ENCODE data around the gene TXNRD1. TPM values are rescaled to one million over a fixed set of nuclear protein-coding genes. Genes with fewer than 3 reads are reported as not detected.

TXNRD1 gene
- total RNA-seq, 4 donors from 2014 or later: 94.1 to 240 (median 128) TPM

DNA sequence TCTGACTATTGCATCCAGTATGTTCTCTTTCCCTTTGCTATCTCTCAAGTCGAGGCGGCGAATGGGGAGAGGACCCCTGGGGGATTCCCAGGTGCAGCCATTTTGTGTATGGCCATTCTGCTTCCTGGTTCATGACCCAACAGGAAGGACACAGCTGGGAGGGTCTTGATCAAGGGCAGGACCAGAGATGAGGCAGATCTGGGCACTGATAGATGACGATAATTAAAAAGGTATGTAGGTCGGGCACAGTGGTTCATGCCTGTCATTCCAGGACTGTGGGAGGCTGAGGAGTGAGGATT is 161.9 kb downstream of the TXNRD1 start:
- peaks cover 0 to 7% (median 0%) of the 10 kb centered on the region in 4 donors for H3K4me1 ChIP-seq
- H3K27ac ChIP-seq: no peak overlapping the region
- DNase-seq: no peak
- H3K27me3 ChIP-seq: no peaks in the 10 kb centered on the region
- H3K4me3 ChIP-seq: no peak overlapping the region
- H3K9me3 ChIP-seq: no peaks in the 10 kb centered on the region
- no peaks in the 10 kb centered on the region for H3K36me3 ChIP-seq
- TF ChIP-seq, protein P1, sequence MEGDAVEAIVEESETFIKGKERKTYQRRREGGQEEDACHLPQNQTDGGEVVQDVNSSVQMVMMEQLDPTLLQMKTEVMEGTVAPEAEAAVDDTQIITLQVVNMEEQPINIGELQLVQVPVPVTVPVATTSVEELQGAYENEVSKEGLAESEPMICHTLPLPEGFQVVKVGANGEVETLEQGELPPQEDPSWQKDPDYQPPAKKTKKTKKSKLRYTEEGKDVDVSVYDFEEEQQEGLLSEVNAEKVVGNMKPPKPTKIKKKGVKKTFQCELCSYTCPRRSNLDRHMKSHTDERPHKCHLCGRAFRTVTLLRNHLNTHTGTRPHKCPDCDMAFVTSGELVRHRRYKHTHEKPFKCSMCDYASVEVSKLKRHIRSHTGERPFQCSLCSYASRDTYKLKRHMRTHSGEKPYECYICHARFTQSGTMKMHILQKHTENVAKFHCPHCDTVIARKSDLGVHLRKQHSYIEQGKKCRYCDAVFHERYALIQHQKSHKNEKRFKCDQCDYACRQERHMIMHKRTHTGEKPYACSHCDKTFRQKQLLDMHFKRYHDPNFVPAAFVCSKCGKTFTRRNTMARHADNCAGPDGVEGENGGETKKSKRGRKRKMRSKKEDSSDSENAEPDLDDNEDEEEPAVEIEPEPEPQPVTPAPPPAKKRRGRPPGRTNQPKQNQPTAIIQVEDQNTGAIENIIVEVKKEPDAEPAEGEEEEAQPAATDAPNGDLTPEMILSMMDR (IDR thresholded peaks at IDR 0.05): no peak
- TF ChIP-seq POLR2A (IDR thresholded peaks at IDR 0.05): no peak

DNA sequence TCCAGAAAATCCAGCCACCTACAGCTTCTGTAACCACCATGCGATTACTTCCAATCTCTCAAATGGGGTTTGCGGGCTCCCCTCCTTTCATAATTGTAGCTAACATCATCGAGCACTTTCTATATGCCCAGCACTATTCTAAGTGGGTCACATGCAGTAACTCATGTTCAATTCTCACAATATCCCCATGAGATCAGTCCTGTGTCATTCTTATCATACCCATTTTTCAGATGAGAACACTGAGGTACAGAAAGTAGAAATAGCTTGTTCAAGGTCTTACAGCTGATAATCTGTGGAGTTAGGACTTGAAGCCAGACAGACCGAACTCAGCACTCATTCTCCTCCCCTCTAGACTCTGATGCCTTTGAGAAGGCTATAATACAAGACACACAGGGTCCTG is 162.8 kb downstream of the TXNRD1 start:
- no peaks in the 10 kb centered on the region for H3K27me3 ChIP-seq
- no peak for DNase-seq
- peaks cover 0 to 7% (median 0%) of the 10 kb centered on the region in 4 donors for H3K4me1 ChIP-seq
- H3K27ac ChIP-seq: no peak overlapping the region
- H3K4me3 ChIP-seq: no peak overlapping the region
- H3K36me3 ChIP-seq: no peaks in the 10 kb centered on the region
- H3K9me3 ChIP-seq: no peaks in the 10 kb centered on the region
- TF ChIP-seq POLR2A (IDR thresholded peaks at IDR 0.05): no peak
- TF ChIP-seq, protein P1 (IDR thresholded peaks at IDR 0.05): no peak

DNA sequence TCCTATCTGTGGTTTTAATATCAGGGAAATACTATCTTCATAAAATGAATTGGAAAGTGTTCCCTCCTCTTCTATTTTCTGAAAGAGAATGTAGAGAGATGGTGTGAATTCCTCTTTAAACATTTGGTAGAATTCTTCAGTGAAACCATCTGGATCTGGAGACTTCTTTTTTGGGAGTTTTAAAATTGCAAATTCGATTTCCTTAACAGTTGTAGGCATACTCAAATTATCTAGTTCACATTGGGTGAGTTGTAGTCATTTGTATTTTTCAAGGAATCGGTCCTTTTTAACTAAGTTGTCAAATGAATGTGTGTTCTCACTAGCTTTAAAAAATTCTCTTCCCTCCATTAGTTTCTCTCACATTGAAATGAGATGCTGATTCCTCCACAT is 165.8 kb downstream of the TXNRD1 start:
- H3K36me3 ChIP-seq: no peaks in the 10 kb centered on the region
- no peaks in the 10 kb centered on the region for H3K9me3 ChIP-seq
- TF ChIP-seq POLR2A (IDR thresholded peaks at IDR 0.05): no peak
- H3K27ac ChIP-seq: no peak overlapping the region
- peaks cover 0 to 7% (median 0%) of the 10 kb centered on the region in 4 donors for H3K4me1 ChIP-seq
- H3K4me3 ChIP-seq: no peak overlapping the region
- DNase-seq: no peak
- H3K27me3 ChIP-seq: no peaks in the 10 kb centered on the region

DNA sequence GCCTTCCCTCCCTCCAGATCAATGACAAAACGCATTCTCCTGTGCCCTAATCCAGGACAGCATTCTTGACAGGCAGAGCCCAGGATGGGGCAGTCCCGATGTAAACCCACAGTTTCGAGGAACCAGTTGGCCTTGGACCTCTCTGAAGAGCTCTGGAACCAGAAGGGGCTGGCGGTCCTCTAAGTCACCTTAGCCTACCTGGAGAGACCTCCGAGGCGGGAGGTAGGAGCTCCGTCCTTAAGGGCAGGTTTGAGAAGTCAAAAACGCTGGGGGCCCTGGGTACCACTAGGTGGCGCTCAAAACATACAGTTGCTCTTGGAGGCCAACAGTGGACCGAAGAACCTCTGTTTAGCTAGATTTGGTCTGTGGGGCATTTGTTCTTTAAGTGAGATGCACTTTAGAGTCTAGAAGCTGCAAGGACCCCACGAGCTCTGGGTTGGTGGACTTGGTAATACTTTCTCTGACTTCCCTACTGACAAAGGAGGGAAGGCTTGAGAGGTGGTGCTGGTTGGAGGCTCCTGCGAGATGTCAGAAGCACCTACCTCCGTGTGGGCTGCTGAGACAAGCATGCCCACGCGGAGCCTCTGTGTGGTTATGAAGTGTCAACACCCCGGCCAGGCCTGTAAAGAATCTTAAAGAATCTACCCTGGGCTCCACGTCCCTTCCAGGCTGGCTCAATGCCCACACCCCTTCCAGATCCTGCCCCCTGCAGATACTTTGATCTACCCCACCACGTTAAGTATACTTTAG is 166.3 kb downstream of the TXNRD1 start:
- H3K9me3 ChIP-seq: no peaks in the 10 kb centered on the region
- H3K27me3 ChIP-seq: no peaks in the 10 kb centered on the region
- peak; percentile 74 to 93 (median 76) for DNase-seq
- no peak overlapping the region for H3K4me3 ChIP-seq
- peaks cover 0 to 7% (median 0%) of the 10 kb centered on the region in 4 donors for H3K4me1 ChIP-seq
- no peaks in the 10 kb centered on the region for H3K36me3 ChIP-seq
- TF ChIP-seq POLR2A (IDR thresholded peaks at IDR 0.05): no peak
- TF ChIP-seq, protein P1 (IDR thresholded peaks at IDR 0.05): peak; percentile 82 to 98 (median 92)
- no peak overlapping the region for H3K27ac ChIP-seq

DNA sequence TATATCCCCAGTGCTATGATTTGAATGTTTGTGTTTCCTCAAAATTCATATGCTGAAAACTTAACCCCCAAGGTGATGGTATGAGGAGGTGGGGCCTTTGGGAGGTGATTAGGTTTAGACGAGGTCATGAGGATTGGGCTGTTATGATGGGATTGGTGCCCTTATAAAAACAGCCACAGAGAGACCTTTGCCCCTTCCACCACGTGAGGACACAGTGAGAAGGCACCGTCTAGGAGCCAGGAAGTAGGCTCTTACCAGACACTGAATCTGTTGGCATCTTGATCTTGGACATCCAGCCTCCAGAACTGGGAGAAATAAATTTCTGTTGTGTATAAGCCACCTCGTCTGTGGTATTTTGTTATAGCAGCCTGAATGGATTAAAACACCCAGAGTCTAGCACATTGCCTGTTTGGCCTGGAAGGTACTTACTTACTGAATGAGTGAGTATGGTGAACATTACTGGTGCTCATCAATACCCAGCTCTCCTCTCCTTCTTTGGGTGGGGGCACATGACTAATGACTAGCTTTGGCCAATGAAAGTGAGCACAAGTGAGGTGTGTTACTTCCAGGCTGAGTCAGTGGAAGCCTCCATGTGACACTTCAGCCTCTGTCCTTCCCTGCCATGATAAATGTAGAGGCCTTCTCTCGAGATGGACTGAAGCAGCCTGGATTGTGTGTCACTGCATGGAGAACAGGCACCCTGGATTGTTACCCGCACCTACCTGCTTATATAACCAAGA is 168.7 kb downstream of the TXNRD1 start:
- H3K9me3 ChIP-seq: no peaks in the 10 kb centered on the region
- peak in 1 of 3 donors; percentile 58 for DNase-seq
- H3K27me3 ChIP-seq: no peaks in the 10 kb centered on the region
- peaks cover 0 to 7% (median 0%) of the 10 kb centered on the region in 4 donors for H3K4me1 ChIP-seq
- no peak overlapping the region for H3K27ac ChIP-seq
- no peaks in the 10 kb centered on the region for H3K36me3 ChIP-seq
- TF ChIP-seq, protein P1 (IDR thresholded peaks at IDR 0.05): no peak
- TF ChIP-seq POLR2A (IDR thresholded peaks at IDR 0.05): no peak
- H3K4me3 ChIP-seq: no peak overlapping the region

DNA sequence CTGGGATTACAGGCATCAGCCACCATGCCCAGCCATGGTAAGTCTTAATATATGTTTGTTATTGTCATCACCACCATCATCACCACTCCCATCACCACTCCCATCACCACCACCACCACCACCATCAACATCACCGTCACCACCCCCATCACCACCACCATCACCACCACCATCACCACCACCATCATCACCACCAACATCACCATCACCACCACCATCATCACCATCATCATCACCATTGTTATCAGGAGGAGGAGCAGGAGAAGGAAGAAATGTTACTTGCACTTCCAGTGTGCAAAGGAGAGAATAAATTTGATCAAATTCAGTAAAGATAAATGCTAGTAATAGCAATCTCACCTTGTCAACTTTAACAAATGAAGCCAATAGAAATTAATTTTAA is 169.9 kb downstream of the TXNRD1 start:
- Histone ChIP-seq H3K4me1 (peaks cover 0 to 7% (median 0%) of the 10 kb centered on the region in 4 donors), H3K4me3 (no peak overlapping the region), H3K9me3 (no peaks in the 10 kb centered on the region), H3K36me3 (no peaks in the 10 kb centered on the region), H3K27me3 (no peaks in the 10 kb centered on the region), H3K27ac (no peak overlapping the region)
- DNase-seq: no peak
- TF ChIP-seq, protein P1 (IDR thresholded peaks at IDR 0.05): no peak
- TF ChIP-seq POLR2A (IDR thresholded peaks at IDR 0.05): no peak

All from Peyer's patch (tissue), 4 donors.